ENCODE measurements around the gene SASH1.

- TF ChIP-seq CTCF (IDR thresholded peaks at IDR 0.05; ENCODE audit: insufficient read depth, low read length, poor library complexity, severe bottlenecking) (no peak), EZH2phosphoT487 (conservative IDR thresholded peaks at IDR 0.05; ENCODE audit: low read length) (no peak)
Measured at GRCh38 chr6:148590883-148591282, 248.2 kb downstream of the SASH1 start.

All from SU-DHL-6 (cell line).